GM23338 (cell line): ENCODE results near the gene ABCC5. TPM values are rescaled to one million over a fixed set of nuclear protein-coding genes. Genes with fewer than 3 reads are reported as not detected.

Source experiments
- ATAC-seq: fragments of 200-7000 bp; cut with Tn5 transposase; 3 replicates; pipeline ENCODE4 v1.9.1; 2020
- DNase-seq: peaks from one replicate; pipeline ENCODE4 v3.0.0-alpha.2; 2015; ENCODE audit warnings: low spot score
- H2AFZ ChIP-seq: fragments of 200-600 bp; sonication (generic); 2 replicates; pipeline ENCODE4 v1.8.0; 2016; ENCODE audit warnings: antibody characterized with exemption, mild to moderate bottlenecking, moderate library complexity
- H3F3A ChIP-seq: fragments of 200-600 bp; sonication (generic); replicated peaks from 2 replicates; pipeline ENCODE4 v1.8.0; 2017; ENCODE audit warnings: antibody characterized with exemption, mixed run types, low read depth
- H3K27ac ChIP-seq: fragments of 200-600 bp; sonication (generic); 2 replicates; pipeline ENCODE4 v1.6.1; 2016; ENCODE audit warnings: low read depth
- H3K27me3 ChIP-seq: fragments of 200-600 bp; sonication (generic); 2 replicates; pipeline ENCODE4 v1.8.0; 2016; ENCODE audit warnings: mild to moderate bottlenecking, mixed run types, moderate library complexity; ENCODE audit not compliant: insufficient read depth
- H3K36me3 ChIP-seq: fragments of 200-600 bp; sonication (generic); 2 replicates; pipeline ENCODE4 v1.8.0; 2016; ENCODE audit warnings: mild to moderate bottlenecking; ENCODE audit not compliant: insufficient read depth
- H3K4me1 ChIP-seq: fragments of 200-600 bp; sonication (generic); 2 replicates; pipeline ENCODE4 v1.8.0; 2016; ENCODE audit warnings: mild to moderate bottlenecking, moderate library complexity; ENCODE audit not compliant: insufficient read depth
- H3K4me2 ChIP-seq: fragments of 200-600 bp; sonication (generic); 2 replicates; pipeline ENCODE4 v1.7.1; 2017; ENCODE audit warnings: mixed run types
- H3K4me3 ChIP-seq: fragments of 200-600 bp; sonication (generic); 2 replicates; pipeline ENCODE4 v1.6.1; 2016; ENCODE audit warnings: mixed run types
- H3K79me2 ChIP-seq: fragments of 200-600 bp; sonication (generic); replicated peaks from 2 replicates; pipeline ENCODE4 v1.8.0; 2017; ENCODE audit warnings: mild to moderate bottlenecking; ENCODE audit not compliant: insufficient read depth
- H3K9me2 ChIP-seq: fragments of 200-600 bp; sonication (generic); 2 replicates; pipeline ENCODE4 v1.8.0; 2017; ENCODE audit not compliant: insufficient read depth
- H4K20me1 ChIP-seq: fragments of 200-600 bp; sonication (generic); replicated peaks from 2 replicates; pipeline ENCODE4 v1.8.0; 2017; ENCODE audit warnings: mild to moderate bottlenecking; ENCODE audit not compliant: insufficient read depth
- H3K27ac Mint-ChIP-seq: 2 replicates; pipeline ENCODE4 v1.8.0; 2020; ENCODE audit warnings: inconsistent platforms, mild to moderate bottlenecking, moderate library complexity, mixed read lengths
- H3K27me3 Mint-ChIP-seq: 3 replicates; pipeline ENCODE4 v1.8.0; 2022; ENCODE audit warnings: low read depth, mild to moderate bottlenecking, moderate library complexity, mixed read lengths, inconsistent platforms; ENCODE audit not compliant: insufficient read depth, poor library complexity
- H3K36me3 Mint-ChIP-seq: 3 replicates; pipeline ENCODE4 v1.8.0; 2021; ENCODE audit warnings: low read depth, mild to moderate bottlenecking, inconsistent platforms, moderate library complexity, mixed read lengths
- H3K4me1 Mint-ChIP-seq: 3 replicates; pipeline ENCODE4 v1.8.0; 2020; ENCODE audit warnings: mild to moderate bottlenecking, inconsistent platforms, mixed read lengths
- H3K4me3 Mint-ChIP-seq: 3 replicates; pipeline ENCODE4 v1.8.0; 2021; ENCODE audit warnings: moderate library complexity, mild to moderate bottlenecking, inconsistent platforms, mixed read lengths
- H3K9me3 Mint-ChIP-seq: 3 replicates; pipeline ENCODE4 v1.8.0; 2020; ENCODE audit warnings: moderate library complexity, mild to moderate bottlenecking, inconsistent platforms, mixed read lengths
- CREB1 ChIP-seq: fragments of 250-450 bp; sonication (Bioruptor Pico); IDR thresholded peaks from 2 replicates; pipeline ENCODE4 v1.5.0; 2020; ENCODE audit warnings: low read depth, mild to moderate bottlenecking, moderate library complexity
- CTCF ChIP-seq, 2 experiments: fragments of 200-600 bp in 1 of 2; sonication (generic) in 1 of 2; conservative IDR thresholded peaks; 2 replicates each; pipeline versions ENCODE4 v1.5.1 to v1.6.1; 2016 to 2017; ENCODE audit warnings: antibody characterized with exemption in 2 of 2, low read depth in 2 of 2, mild to moderate bottlenecking in 2 of 2, moderate library complexity in 1 of 2
- ETS1 ChIP-seq: IDR thresholded peaks from 2 replicates; pipeline ENCODE4 v1.6.1; 2016; ENCODE audit warnings: antibody characterized with exemption
- EZH2 ChIP-seq: fragments of 200-600 bp; sonication (generic); IDR thresholded peaks from one replicate; pipeline ENCODE4 v1.8.0; 2017; ENCODE audit warnings: antibody characterized with exemption, mild to moderate bottlenecking, low read depth; ENCODE audit not compliant: unreplicated experiment
- NANOG ChIP-seq: IDR thresholded peaks from 2 replicates; pipeline ENCODE4 v1.6.1; 2016; ENCODE audit warnings: antibody characterized with exemption, borderline replicate concordance
- REST ChIP-seq: IDR thresholded peaks from one replicate; pipeline ENCODE4 v1.6.1; 2018; ENCODE audit warnings: antibody characterized with exemption; ENCODE audit not compliant: unreplicated experiment
- STAT1 ChIP-seq: IDR thresholded peaks from one replicate; pipeline ENCODE4 v1.6.1; 2016; ENCODE audit warnings: antibody characterized with exemption; ENCODE audit not compliant: unreplicated experiment
- ZNF114 ChIP-seq: fragments of 250-450 bp; sonication (Bioruptor Pico); IDR thresholded peaks from 2 replicates; pipeline ENCODE4 v1.5.0; 2020; ENCODE audit warnings: mild to moderate bottlenecking, moderate library complexity
- ZNF331 ChIP-seq: fragments of 250-450 bp; sonication (Bioruptor Pico); IDR thresholded peaks from 2 replicates; pipeline ENCODE4 v1.5.0; 2020; ENCODE audit warnings: low read depth, mild to moderate bottlenecking, moderate library complexity
- ZNF462 ChIP-seq: fragments of 250-450 bp; sonication (Bioruptor Pico); IDR thresholded peaks from 2 replicates; pipeline ENCODE4 v1.5.0; 2020; ENCODE audit warnings: mild to moderate bottlenecking, moderate library complexity
- polyA plus RNA-seq: library from polyadenylated mRNA; unstranded; fragments of >200 nt; fragmentation: Nextera tagmentation; extraction: Ambion mirVana; gene quantifications from 2 replicates; pipeline ENCODE4 v1.2.1, GENCODE V29; 2016
- total RNA-seq: library from RNA; depleted of rRNA; stranded (reverse); fragments of >200 nt; shearing (Covaris generic); gene quantifications from 2 replicates; pipeline ENCODE4 v1.2.3, GENCODE V29; 2014

The ABCC5 gene
- total and polyA plus RNA-seq, 2 experiments from 2014 or later = 14.0 to 39.9 TPM

- no peaks in the 10 kb centered on the region; the same call in 1 of the 2 replicates for H4K20me1 ChIP-seq
- no peak for DNase-seq
- Mint-ChIP-seq H3K4me1 (peaks cover 6% of the 10 kb centered on the region), H3K36me3 (peaks cover 44% of the 10 kb centered on the region), H3K4me3 (no peak overlapping the region), H3K9me3 (no peaks in the 10 kb centered on the region), H3K27ac (no peak overlapping the region), H3K27me3 (peaks cover 6% of the 10 kb centered on the region)
- H3K79me2 ChIP-seq = no peaks in the 10 kb centered on the region
- H3K27me3 ChIP-seq = no peaks in the 10 kb centered on the region
- peaks cover 21% of the 10 kb centered on the region for H3K36me3 ChIP-seq
- no peak overlapping the region for H3K4me3 ChIP-seq
- no peaks in the 10 kb centered on the region for H3F3A ChIP-seq
- no peak for TF ChIP-seq EZH2
- TF ChIP-seq STAT1 = no peak
- no peak for TF ChIP-seq ETS1
- TF ChIP-seq ZNF331 (CRISPR knock-in tag) = no peak
- no peak for TF ChIP-seq REST
- no peak for TF ChIP-seq NANOG
- no peak for TF ChIP-seq CREB1 (CRISPR knock-in tag)
- TF ChIP-seq CTCF (conservative IDR thresholded peaks at IDR 0.05; ENCODE audit: low read depth in 2 of 2) = no peak
- TF ChIP-seq ZNF462 (CRISPR knock-in tag) = no peak
- TF ChIP-seq ZNF114 (CRISPR knock-in tag) = no peak
- no peak overlapping the region for H2AFZ ChIP-seq
- ATAC-seq = no peak
- H3K9me2 ChIP-seq = no peaks in the 10 kb centered on the region
- no peak overlapping the region for H3K27ac ChIP-seq
- H3K4me2 ChIP-seq = no peak overlapping the region
- H3K4me1 ChIP-seq = no peaks in the 10 kb centered on the region
These were observed 72.9 kb downstream of the ABCC5 start for GRCh38 chr3:183944775-183945174.
